GM23338 (cell line): Measurements from ENCODE around the gene TNFRSF19. TPM values are rescaled to one million over a fixed set of nuclear protein-coding genes. Genes with fewer than 3 reads are reported as not detected.

Source experiments
- ATAC-seq: fragments of 200-7000 bp; cut with Tn5 transposase; 3 replicates; pipeline ENCODE4 v1.9.1; 2020
- DNase-seq: peaks from one replicate; pipeline ENCODE4 v3.0.0-alpha.2; 2015; ENCODE audit warnings: low spot score
- H2AFZ ChIP-seq: fragments of 200-600 bp; sonication (generic); 2 replicates; pipeline ENCODE4 v1.8.0; 2016; ENCODE audit warnings: antibody characterized with exemption, mild to moderate bottlenecking, moderate library complexity
- H3F3A ChIP-seq: fragments of 200-600 bp; sonication (generic); replicated peaks from 2 replicates; pipeline ENCODE4 v1.8.0; 2017; ENCODE audit warnings: antibody characterized with exemption, mixed run types, low read depth
- H3K27ac ChIP-seq: fragments of 200-600 bp; sonication (generic); 2 replicates; pipeline ENCODE4 v1.6.1; 2016; ENCODE audit warnings: low read depth
- H3K27me3 ChIP-seq: fragments of 200-600 bp; sonication (generic); 2 replicates; pipeline ENCODE4 v1.8.0; 2016; ENCODE audit warnings: mild to moderate bottlenecking, mixed run types, moderate library complexity; ENCODE audit not compliant: insufficient read depth
- H3K36me3 ChIP-seq: fragments of 200-600 bp; sonication (generic); 2 replicates; pipeline ENCODE4 v1.8.0; 2016; ENCODE audit warnings: mild to moderate bottlenecking; ENCODE audit not compliant: insufficient read depth
- H3K4me1 ChIP-seq: fragments of 200-600 bp; sonication (generic); 2 replicates; pipeline ENCODE4 v1.8.0; 2016; ENCODE audit warnings: mild to moderate bottlenecking, moderate library complexity; ENCODE audit not compliant: insufficient read depth
- H3K4me2 ChIP-seq: fragments of 200-600 bp; sonication (generic); 2 replicates; pipeline ENCODE4 v1.7.1; 2017; ENCODE audit warnings: mixed run types
- H3K4me3 ChIP-seq: fragments of 200-600 bp; sonication (generic); 2 replicates; pipeline ENCODE4 v1.6.1; 2016; ENCODE audit warnings: mixed run types
- H3K79me2 ChIP-seq: fragments of 200-600 bp; sonication (generic); replicated peaks from 2 replicates; pipeline ENCODE4 v1.8.0; 2017; ENCODE audit warnings: mild to moderate bottlenecking; ENCODE audit not compliant: insufficient read depth
- H3K9me2 ChIP-seq: fragments of 200-600 bp; sonication (generic); 2 replicates; pipeline ENCODE4 v1.8.0; 2017; ENCODE audit not compliant: insufficient read depth
- H4K20me1 ChIP-seq: fragments of 200-600 bp; sonication (generic); replicated peaks from 2 replicates; pipeline ENCODE4 v1.8.0; 2017; ENCODE audit warnings: mild to moderate bottlenecking; ENCODE audit not compliant: insufficient read depth
- H3K27ac Mint-ChIP-seq: 2 replicates; pipeline ENCODE4 v1.8.0; 2020; ENCODE audit warnings: inconsistent platforms, mild to moderate bottlenecking, moderate library complexity, mixed read lengths
- H3K27me3 Mint-ChIP-seq: 3 replicates; pipeline ENCODE4 v1.8.0; 2022; ENCODE audit warnings: low read depth, mild to moderate bottlenecking, moderate library complexity, mixed read lengths, inconsistent platforms; ENCODE audit not compliant: insufficient read depth, poor library complexity
- H3K36me3 Mint-ChIP-seq: 3 replicates; pipeline ENCODE4 v1.8.0; 2021; ENCODE audit warnings: low read depth, mild to moderate bottlenecking, inconsistent platforms, moderate library complexity, mixed read lengths
- H3K4me1 Mint-ChIP-seq: 3 replicates; pipeline ENCODE4 v1.8.0; 2020; ENCODE audit warnings: mild to moderate bottlenecking, inconsistent platforms, mixed read lengths
- H3K4me3 Mint-ChIP-seq: 3 replicates; pipeline ENCODE4 v1.8.0; 2021; ENCODE audit warnings: moderate library complexity, mild to moderate bottlenecking, inconsistent platforms, mixed read lengths
- H3K9me3 Mint-ChIP-seq: 3 replicates; pipeline ENCODE4 v1.8.0; 2020; ENCODE audit warnings: moderate library complexity, mild to moderate bottlenecking, inconsistent platforms, mixed read lengths
- CREB1 ChIP-seq: fragments of 250-450 bp; sonication (Bioruptor Pico); IDR thresholded peaks from 2 replicates; pipeline ENCODE4 v1.5.0; 2020; ENCODE audit warnings: low read depth, mild to moderate bottlenecking, moderate library complexity
- EZH2 ChIP-seq: fragments of 200-600 bp; sonication (generic); IDR thresholded peaks from one replicate; pipeline ENCODE4 v1.8.0; 2017; ENCODE audit warnings: antibody characterized with exemption, mild to moderate bottlenecking, low read depth; ENCODE audit not compliant: unreplicated experiment
- EZH2phosphoT487 ChIP-seq: fragments of 200-600 bp; sonication (generic); IDR thresholded peaks from one replicate; pipeline ENCODE4 v1.8.1; 2018; ENCODE audit warnings: antibody characterized with exemption; ENCODE audit not compliant: unreplicated experiment
- JUNB ChIP-seq: IDR thresholded peaks from one replicate; pipeline ENCODE4 v1.6.1; 2016; ENCODE audit warnings: antibody characterized with exemption; ENCODE audit not compliant: unreplicated experiment
- NANOG ChIP-seq: IDR thresholded peaks from 2 replicates; pipeline ENCODE4 v1.6.1; 2016; ENCODE audit warnings: antibody characterized with exemption, borderline replicate concordance
- POLR2AphosphoS5 ChIP-seq: IDR thresholded peaks from 2 replicates; pipeline ENCODE4 v1.6.1; 2016; ENCODE audit warnings: antibody characterized with exemption, low read depth
- STAT1 ChIP-seq: IDR thresholded peaks from one replicate; pipeline ENCODE4 v1.6.1; 2016; ENCODE audit warnings: antibody characterized with exemption; ENCODE audit not compliant: unreplicated experiment
- ZNF114 ChIP-seq: fragments of 250-450 bp; sonication (Bioruptor Pico); IDR thresholded peaks from 2 replicates; pipeline ENCODE4 v1.5.0; 2020; ENCODE audit warnings: mild to moderate bottlenecking, moderate library complexity
- ZNF331 ChIP-seq: fragments of 250-450 bp; sonication (Bioruptor Pico); IDR thresholded peaks from 2 replicates; pipeline ENCODE4 v1.5.0; 2020; ENCODE audit warnings: low read depth, mild to moderate bottlenecking, moderate library complexity
- polyA plus RNA-seq: library from polyadenylated mRNA; unstranded; fragments of >200 nt; fragmentation: Nextera tagmentation; extraction: Ambion mirVana; gene quantifications from 2 replicates; pipeline ENCODE4 v1.2.1, GENCODE V29; 2016
- total RNA-seq: library from RNA; depleted of rRNA; stranded (reverse); fragments of >200 nt; shearing (Covaris generic); gene quantifications from 2 replicates; pipeline ENCODE4 v1.2.3, GENCODE V29; 2014
- TF ChIP-seq, protein P1 (sequence below): IDR thresholded peaks from 2 replicates; pipeline ENCODE4 v1.6.1; 2016; ENCODE audit warnings: antibody characterized with exemption
- TF ChIP-seq, protein P2 (sequence below), 2 experiments: fragments of 200-600 bp in 1 of 2; sonication (generic) in 1 of 2; conservative IDR thresholded peaks; 2 replicates each; pipeline versions ENCODE4 v1.5.1 to v1.6.1; 2016 to 2017; ENCODE audit warnings: antibody characterized with exemption in 2 of 2, low read depth in 2 of 2, mild to moderate bottlenecking in 2 of 2, moderate library complexity in 1 of 2
- TF ChIP-seq, protein P3 (sequence below): IDR thresholded peaks from one replicate; pipeline ENCODE4 v1.6.1; 2018; ENCODE audit warnings: antibody characterized with exemption; ENCODE audit not compliant: unreplicated experiment
- TF ChIP-seq, protein P4 (sequence below): fragments of 250-450 bp; sonication (Bioruptor Pico); IDR thresholded peaks from 2 replicates; pipeline ENCODE4 v1.5.0; 2020; ENCODE audit warnings: mild to moderate bottlenecking, moderate library complexity

TNFRSF19 gene
- total and polyA plus RNA-seq, 2 experiments from 2014 or later: 0.21 to 0.35 TPM

- Histone ChIP-seq H2AFZ (no peak overlapping the region), H3K4me2 (no peak overlapping the region), H3K79me2 (no peaks in the 10 kb centered on the region), H3K27ac (no peak overlapping the region), H4K20me1 (no peaks in the 10 kb centered on the region), H3K4me3 (no peak overlapping the region), H3K36me3 (no peaks in the 10 kb centered on the region), H3F3A (no peaks in the 10 kb centered on the region), H3K27me3 (no peaks in the 10 kb centered on the region), H3K4me1 (no peaks in the 10 kb centered on the region; the same call in 1 of the 2 replicates), H3K9me2 (no peaks in the 10 kb centered on the region)
- Mint-ChIP-seq H3K4me1 (peaks cover 5% of the 10 kb centered on the region), H3K27me3 (no peaks in the 10 kb centered on the region), H3K4me3 (no peak overlapping the region), H3K9me3 (no peaks in the 10 kb centered on the region; the same call in 2 of the 3 replicates), H3K27ac (peak overlapping the region; percentile 10; the same call in 1 of the 2 replicates), H3K36me3 (no peaks in the 10 kb centered on the region; the same call in 2 of the 3 replicates)
- no peak for ATAC-seq
- TF ChIP-seq NANOG (no peak), STAT1 (no peak), CREB1 (CRISPR knock-in tag) (no peak), EZH2phosphoT487 (no peak), EZH2 (no peak), ZNF114 (CRISPR knock-in tag) (no peak), ZNF331 (no peak), JUNB (no peak), POLR2AphosphoS5 (no peak)
- TF ChIP-seq, protein P1, sequence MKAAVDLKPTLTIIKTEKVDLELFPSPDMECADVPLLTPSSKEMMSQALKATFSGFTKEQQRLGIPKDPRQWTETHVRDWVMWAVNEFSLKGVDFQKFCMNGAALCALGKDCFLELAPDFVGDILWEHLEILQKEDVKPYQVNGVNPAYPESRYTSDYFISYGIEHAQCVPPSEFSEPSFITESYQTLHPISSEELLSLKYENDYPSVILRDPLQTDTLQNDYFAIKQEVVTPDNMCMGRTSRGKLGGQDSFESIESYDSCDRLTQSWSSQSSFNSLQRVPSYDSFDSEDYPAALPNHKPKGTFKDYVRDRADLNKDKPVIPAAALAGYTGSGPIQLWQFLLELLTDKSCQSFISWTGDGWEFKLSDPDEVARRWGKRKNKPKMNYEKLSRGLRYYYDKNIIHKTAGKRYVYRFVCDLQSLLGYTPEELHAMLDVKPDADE: no peak
- TF ChIP-seq, protein P2, sequence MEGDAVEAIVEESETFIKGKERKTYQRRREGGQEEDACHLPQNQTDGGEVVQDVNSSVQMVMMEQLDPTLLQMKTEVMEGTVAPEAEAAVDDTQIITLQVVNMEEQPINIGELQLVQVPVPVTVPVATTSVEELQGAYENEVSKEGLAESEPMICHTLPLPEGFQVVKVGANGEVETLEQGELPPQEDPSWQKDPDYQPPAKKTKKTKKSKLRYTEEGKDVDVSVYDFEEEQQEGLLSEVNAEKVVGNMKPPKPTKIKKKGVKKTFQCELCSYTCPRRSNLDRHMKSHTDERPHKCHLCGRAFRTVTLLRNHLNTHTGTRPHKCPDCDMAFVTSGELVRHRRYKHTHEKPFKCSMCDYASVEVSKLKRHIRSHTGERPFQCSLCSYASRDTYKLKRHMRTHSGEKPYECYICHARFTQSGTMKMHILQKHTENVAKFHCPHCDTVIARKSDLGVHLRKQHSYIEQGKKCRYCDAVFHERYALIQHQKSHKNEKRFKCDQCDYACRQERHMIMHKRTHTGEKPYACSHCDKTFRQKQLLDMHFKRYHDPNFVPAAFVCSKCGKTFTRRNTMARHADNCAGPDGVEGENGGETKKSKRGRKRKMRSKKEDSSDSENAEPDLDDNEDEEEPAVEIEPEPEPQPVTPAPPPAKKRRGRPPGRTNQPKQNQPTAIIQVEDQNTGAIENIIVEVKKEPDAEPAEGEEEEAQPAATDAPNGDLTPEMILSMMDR (conservative IDR thresholded peaks at IDR 0.05; ENCODE audit: low read depth in 2 of 2): no peak
- TF ChIP-seq, protein P3, sequence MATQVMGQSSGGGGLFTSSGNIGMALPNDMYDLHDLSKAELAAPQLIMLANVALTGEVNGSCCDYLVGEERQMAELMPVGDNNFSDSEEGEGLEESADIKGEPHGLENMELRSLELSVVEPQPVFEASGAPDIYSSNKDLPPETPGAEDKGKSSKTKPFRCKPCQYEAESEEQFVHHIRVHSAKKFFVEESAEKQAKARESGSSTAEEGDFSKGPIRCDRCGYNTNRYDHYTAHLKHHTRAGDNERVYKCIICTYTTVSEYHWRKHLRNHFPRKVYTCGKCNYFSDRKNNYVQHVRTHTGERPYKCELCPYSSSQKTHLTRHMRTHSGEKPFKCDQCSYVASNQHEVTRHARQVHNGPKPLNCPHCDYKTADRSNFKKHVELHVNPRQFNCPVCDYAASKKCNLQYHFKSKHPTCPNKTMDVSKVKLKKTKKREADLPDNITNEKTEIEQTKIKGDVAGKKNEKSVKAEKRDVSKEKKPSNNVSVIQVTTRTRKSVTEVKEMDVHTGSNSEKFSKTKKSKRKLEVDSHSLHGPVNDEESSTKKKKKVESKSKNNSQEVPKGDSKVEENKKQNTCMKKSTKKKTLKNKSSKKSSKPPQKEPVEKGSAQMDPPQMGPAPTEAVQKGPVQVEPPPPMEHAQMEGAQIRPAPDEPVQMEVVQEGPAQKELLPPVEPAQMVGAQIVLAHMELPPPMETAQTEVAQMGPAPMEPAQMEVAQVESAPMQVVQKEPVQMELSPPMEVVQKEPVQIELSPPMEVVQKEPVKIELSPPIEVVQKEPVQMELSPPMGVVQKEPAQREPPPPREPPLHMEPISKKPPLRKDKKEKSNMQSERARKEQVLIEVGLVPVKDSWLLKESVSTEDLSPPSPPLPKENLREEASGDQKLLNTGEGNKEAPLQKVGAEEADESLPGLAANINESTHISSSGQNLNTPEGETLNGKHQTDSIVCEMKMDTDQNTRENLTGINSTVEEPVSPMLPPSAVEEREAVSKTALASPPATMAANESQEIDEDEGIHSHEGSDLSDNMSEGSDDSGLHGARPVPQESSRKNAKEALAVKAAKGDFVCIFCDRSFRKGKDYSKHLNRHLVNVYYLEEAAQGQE: no peak
- TF ChIP-seq, protein P4, sequence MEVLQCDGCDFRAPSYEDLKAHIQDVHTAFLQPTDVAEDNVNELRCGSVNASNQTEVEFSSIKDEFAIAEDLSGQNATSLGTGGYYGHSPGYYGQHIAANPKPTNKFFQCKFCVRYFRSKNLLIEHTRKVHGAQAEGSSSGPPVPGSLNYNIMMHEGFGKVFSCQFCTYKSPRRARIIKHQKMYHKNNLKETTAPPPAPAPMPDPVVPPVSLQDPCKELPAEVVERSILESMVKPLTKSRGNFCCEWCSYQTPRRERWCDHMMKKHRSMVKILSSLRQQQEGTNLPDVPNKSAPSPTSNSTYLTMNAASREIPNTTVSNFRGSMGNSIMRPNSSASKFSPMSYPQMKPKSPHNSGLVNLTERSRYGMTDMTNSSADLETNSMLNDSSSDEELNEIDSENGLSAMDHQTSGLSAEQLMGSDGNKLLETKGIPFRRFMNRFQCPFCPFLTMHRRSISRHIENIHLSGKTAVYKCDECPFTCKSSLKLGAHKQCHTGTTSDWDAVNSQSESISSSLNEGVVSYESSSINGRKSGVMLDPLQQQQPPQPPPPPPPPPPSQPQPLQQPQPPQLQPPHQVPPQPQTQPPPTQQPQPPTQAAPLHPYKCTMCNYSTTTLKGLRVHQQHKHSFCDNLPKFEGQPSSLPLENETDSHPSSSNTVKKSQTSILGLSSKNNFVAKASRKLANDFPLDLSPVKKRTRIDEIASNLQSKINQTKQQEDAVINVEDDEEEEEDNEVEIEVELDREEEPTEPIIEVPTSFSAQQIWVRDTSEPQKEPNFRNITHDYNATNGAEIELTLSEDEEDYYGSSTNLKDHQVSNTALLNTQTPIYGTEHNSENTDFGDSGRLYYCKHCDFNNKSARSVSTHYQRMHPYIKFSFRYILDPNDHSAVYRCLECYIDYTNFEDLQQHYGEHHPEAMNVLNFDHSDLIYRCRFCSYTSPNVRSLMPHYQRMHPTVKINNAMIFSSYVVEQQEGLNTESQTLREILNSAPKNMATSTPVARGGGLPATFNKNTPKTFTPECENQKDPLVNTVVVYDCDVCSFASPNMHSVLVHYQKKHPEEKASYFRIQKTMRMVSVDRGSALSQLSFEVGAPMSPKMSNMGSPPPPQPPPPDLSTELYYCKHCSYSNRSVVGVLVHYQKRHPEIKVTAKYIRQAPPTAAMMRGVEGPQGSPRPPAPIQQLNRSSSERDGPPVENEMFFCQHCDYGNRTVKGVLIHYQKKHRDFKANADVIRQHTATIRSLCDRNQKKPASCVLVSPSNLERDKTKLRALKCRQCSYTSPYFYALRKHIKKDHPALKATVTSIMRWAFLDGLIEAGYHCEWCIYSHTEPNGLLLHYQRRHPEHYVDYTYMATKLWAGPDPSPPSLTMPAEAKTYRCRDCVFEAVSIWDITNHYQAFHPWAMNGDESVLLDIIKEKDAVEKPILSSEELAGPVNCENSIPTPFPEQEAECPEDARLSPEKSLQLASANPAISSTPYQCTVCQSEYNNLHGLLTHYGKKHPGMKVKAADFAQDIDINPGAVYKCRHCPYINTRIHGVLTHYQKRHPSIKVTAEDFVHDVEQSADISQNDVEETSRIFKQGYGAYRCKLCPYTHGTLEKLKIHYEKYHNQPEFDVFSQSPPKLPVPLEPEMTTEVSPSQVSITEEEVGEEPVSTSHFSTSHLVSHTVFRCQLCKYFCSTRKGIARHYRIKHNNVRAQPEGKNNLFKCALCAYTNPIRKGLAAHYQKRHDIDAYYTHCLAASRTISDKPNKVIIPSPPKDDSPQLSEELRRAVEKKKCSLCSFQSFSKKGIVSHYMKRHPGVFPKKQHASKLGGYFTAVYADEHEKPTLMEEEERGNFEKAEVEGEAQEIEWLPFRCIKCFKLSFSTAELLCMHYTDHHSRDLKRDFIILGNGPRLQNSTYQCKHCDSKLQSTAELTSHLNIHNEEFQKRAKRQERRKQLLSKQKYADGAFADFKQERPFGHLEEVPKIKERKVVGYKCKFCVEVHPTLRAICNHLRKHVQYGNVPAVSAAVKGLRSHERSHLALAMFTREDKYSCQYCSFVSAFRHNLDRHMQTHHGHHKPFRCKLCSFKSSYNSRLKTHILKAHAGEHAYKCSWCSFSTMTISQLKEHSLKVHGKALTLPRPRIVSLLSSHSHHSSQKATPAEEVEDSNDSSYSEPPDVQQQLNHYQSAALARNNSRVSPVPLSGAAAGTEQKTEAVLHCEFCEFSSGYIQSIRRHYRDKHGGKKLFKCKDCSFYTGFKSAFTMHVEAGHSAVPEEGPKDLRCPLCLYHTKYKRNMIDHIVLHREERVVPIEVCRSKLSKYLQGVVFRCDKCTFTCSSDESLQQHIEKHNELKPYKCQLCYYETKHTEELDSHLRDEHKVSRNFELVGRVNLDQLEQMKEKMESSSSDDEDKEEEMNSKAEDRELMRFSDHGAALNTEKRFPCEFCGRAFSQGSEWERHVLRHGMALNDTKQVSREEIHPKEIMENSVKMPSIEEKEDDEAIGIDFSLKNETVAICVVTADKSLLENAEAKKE (CRISPR knock-in tag): no peak
- no peak for DNase-seq
Measured at GRCh38 chr13:23617551-23618024, 47.4 kb downstream of the TNFRSF19 start.
